GM23338 (cell line): ENCODE data around the gene CASK. TPM values are rescaled to one million over a fixed set of nuclear protein-coding genes. Genes with fewer than 3 reads are reported as not detected.

ENCODE experiments used
- ATAC-seq: fragments of 200-7000 bp; cut with Tn5 transposase; 3 replicates; pipeline ENCODE4 v1.9.1; 2020
- DNase-seq: peaks from one replicate; pipeline ENCODE4 v3.0.0-alpha.2; 2015; ENCODE audit warnings: low spot score
- H2AFZ ChIP-seq: fragments of 200-600 bp; sonication (generic); 2 replicates; pipeline ENCODE4 v1.8.0; 2016; ENCODE audit warnings: antibody characterized with exemption, mild to moderate bottlenecking, moderate library complexity
- H3F3A ChIP-seq: fragments of 200-600 bp; sonication (generic); replicated peaks from 2 replicates; pipeline ENCODE4 v1.8.0; 2017; ENCODE audit warnings: antibody characterized with exemption, mixed run types, low read depth
- H3K27ac ChIP-seq: fragments of 200-600 bp; sonication (generic); 2 replicates; pipeline ENCODE4 v1.6.1; 2016; ENCODE audit warnings: low read depth
- H3K27me3 ChIP-seq: fragments of 200-600 bp; sonication (generic); 2 replicates; pipeline ENCODE4 v1.8.0; 2016; ENCODE audit warnings: mild to moderate bottlenecking, mixed run types, moderate library complexity; ENCODE audit not compliant: insufficient read depth
- H3K36me3 ChIP-seq: fragments of 200-600 bp; sonication (generic); 2 replicates; pipeline ENCODE4 v1.8.0; 2016; ENCODE audit warnings: mild to moderate bottlenecking; ENCODE audit not compliant: insufficient read depth
- H3K4me1 ChIP-seq: fragments of 200-600 bp; sonication (generic); 2 replicates; pipeline ENCODE4 v1.8.0; 2016; ENCODE audit warnings: mild to moderate bottlenecking, moderate library complexity; ENCODE audit not compliant: insufficient read depth
- H3K4me2 ChIP-seq: fragments of 200-600 bp; sonication (generic); 2 replicates; pipeline ENCODE4 v1.7.1; 2017; ENCODE audit warnings: mixed run types
- H3K4me3 ChIP-seq: fragments of 200-600 bp; sonication (generic); 2 replicates; pipeline ENCODE4 v1.6.1; 2016; ENCODE audit warnings: mixed run types
- H3K79me2 ChIP-seq: fragments of 200-600 bp; sonication (generic); replicated peaks from 2 replicates; pipeline ENCODE4 v1.8.0; 2017; ENCODE audit warnings: mild to moderate bottlenecking; ENCODE audit not compliant: insufficient read depth
- H3K9me2 ChIP-seq: fragments of 200-600 bp; sonication (generic); 2 replicates; pipeline ENCODE4 v1.8.0; 2017; ENCODE audit not compliant: insufficient read depth
- H4K20me1 ChIP-seq: fragments of 200-600 bp; sonication (generic); replicated peaks from 2 replicates; pipeline ENCODE4 v1.8.0; 2017; ENCODE audit warnings: mild to moderate bottlenecking; ENCODE audit not compliant: insufficient read depth
- H3K27ac Mint-ChIP-seq: 2 replicates; pipeline ENCODE4 v1.8.0; 2020; ENCODE audit warnings: inconsistent platforms, mild to moderate bottlenecking, moderate library complexity, mixed read lengths
- H3K27me3 Mint-ChIP-seq: 3 replicates; pipeline ENCODE4 v1.8.0; 2022; ENCODE audit warnings: low read depth, mild to moderate bottlenecking, moderate library complexity, mixed read lengths, inconsistent platforms; ENCODE audit not compliant: insufficient read depth, poor library complexity
- H3K36me3 Mint-ChIP-seq: 3 replicates; pipeline ENCODE4 v1.8.0; 2021; ENCODE audit warnings: low read depth, mild to moderate bottlenecking, inconsistent platforms, moderate library complexity, mixed read lengths
- H3K4me1 Mint-ChIP-seq: 3 replicates; pipeline ENCODE4 v1.8.0; 2020; ENCODE audit warnings: mild to moderate bottlenecking, inconsistent platforms, mixed read lengths
- H3K4me3 Mint-ChIP-seq: 3 replicates; pipeline ENCODE4 v1.8.0; 2021; ENCODE audit warnings: moderate library complexity, mild to moderate bottlenecking, inconsistent platforms, mixed read lengths
- H3K9me3 Mint-ChIP-seq: 3 replicates; pipeline ENCODE4 v1.8.0; 2020; ENCODE audit warnings: moderate library complexity, mild to moderate bottlenecking, inconsistent platforms, mixed read lengths
- CREB1 ChIP-seq: fragments of 250-450 bp; sonication (Bioruptor Pico); IDR thresholded peaks from 2 replicates; pipeline ENCODE4 v1.5.0; 2020; ENCODE audit warnings: low read depth, mild to moderate bottlenecking, moderate library complexity
- ETS1 ChIP-seq: IDR thresholded peaks from 2 replicates; pipeline ENCODE4 v1.6.1; 2016; ENCODE audit warnings: antibody characterized with exemption
- EZH2 ChIP-seq: fragments of 200-600 bp; sonication (generic); IDR thresholded peaks from one replicate; pipeline ENCODE4 v1.8.0; 2017; ENCODE audit warnings: antibody characterized with exemption, mild to moderate bottlenecking, low read depth; ENCODE audit not compliant: unreplicated experiment
- EZH2phosphoT487 ChIP-seq: fragments of 200-600 bp; sonication (generic); IDR thresholded peaks from one replicate; pipeline ENCODE4 v1.8.1; 2018; ENCODE audit warnings: antibody characterized with exemption; ENCODE audit not compliant: unreplicated experiment
- JUNB ChIP-seq: IDR thresholded peaks from one replicate; pipeline ENCODE4 v1.6.1; 2016; ENCODE audit warnings: antibody characterized with exemption; ENCODE audit not compliant: unreplicated experiment
- NANOG ChIP-seq: IDR thresholded peaks from 2 replicates; pipeline ENCODE4 v1.6.1; 2016; ENCODE audit warnings: antibody characterized with exemption, borderline replicate concordance
- POLR2AphosphoS5 ChIP-seq: IDR thresholded peaks from 2 replicates; pipeline ENCODE4 v1.6.1; 2016; ENCODE audit warnings: antibody characterized with exemption, low read depth
- REST ChIP-seq: IDR thresholded peaks from one replicate; pipeline ENCODE4 v1.6.1; 2018; ENCODE audit warnings: antibody characterized with exemption; ENCODE audit not compliant: unreplicated experiment
- STAT1 ChIP-seq: IDR thresholded peaks from one replicate; pipeline ENCODE4 v1.6.1; 2016; ENCODE audit warnings: antibody characterized with exemption; ENCODE audit not compliant: unreplicated experiment
- ZNF114 ChIP-seq: fragments of 250-450 bp; sonication (Bioruptor Pico); IDR thresholded peaks from 2 replicates; pipeline ENCODE4 v1.5.0; 2020; ENCODE audit warnings: mild to moderate bottlenecking, moderate library complexity
- ZNF331 ChIP-seq: fragments of 250-450 bp; sonication (Bioruptor Pico); IDR thresholded peaks from 2 replicates; pipeline ENCODE4 v1.5.0; 2020; ENCODE audit warnings: low read depth, mild to moderate bottlenecking, moderate library complexity
- ZNF462 ChIP-seq: fragments of 250-450 bp; sonication (Bioruptor Pico); IDR thresholded peaks from 2 replicates; pipeline ENCODE4 v1.5.0; 2020; ENCODE audit warnings: mild to moderate bottlenecking, moderate library complexity
- polyA plus RNA-seq: library from polyadenylated mRNA; unstranded; fragments of >200 nt; fragmentation: Nextera tagmentation; extraction: Ambion mirVana; gene quantifications from 2 replicates; pipeline ENCODE4 v1.2.1, GENCODE V29; 2016
- total RNA-seq: library from RNA; depleted of rRNA; stranded (reverse); fragments of >200 nt; shearing (Covaris generic); gene quantifications from 2 replicates; pipeline ENCODE4 v1.2.3, GENCODE V29; 2014
- TF ChIP-seq, protein P1 (sequence below), 2 experiments: fragments of 200-600 bp in 1 of 2; sonication (generic) in 1 of 2; conservative IDR thresholded peaks; 2 replicates each; pipeline versions ENCODE4 v1.5.1 to v1.6.1; 2016 to 2017; ENCODE audit warnings: antibody characterized with exemption in 2 of 2, low read depth in 2 of 2, mild to moderate bottlenecking in 2 of 2, moderate library complexity in 1 of 2

The CASK gene
- total and polyA plus RNA-seq, 2 experiments from 2014 or later: 15.3 to 44.4 TPM

- no peak overlapping the region for H3K4me2 ChIP-seq
- H3K36me3 ChIP-seq: no peaks in the 10 kb centered on the region
- no peak overlapping the region for H3K4me3 Mint-ChIP-seq
- H3K27ac ChIP-seq: no peak overlapping the region
- H3F3A ChIP-seq: no peaks in the 10 kb centered on the region
- H2AFZ ChIP-seq: no peak overlapping the region
- H3K4me1 ChIP-seq: peaks cover 11% of the 10 kb centered on the region; the same call in 1 of the 2 replicates
- H3K27me3 ChIP-seq: no peaks in the 10 kb centered on the region
- H3K36me3 Mint-ChIP-seq: no peaks in the 10 kb centered on the region
- ATAC-seq: no peak
- no peak for DNase-seq
- H3K9me3 Mint-ChIP-seq: no peaks in the 10 kb centered on the region
- no peak overlapping the region for H3K27ac Mint-ChIP-seq
- no peaks in the 10 kb centered on the region for H3K79me2 ChIP-seq
- peaks cover 26% of the 10 kb centered on the region for H3K4me1 Mint-ChIP-seq
- H4K20me1 ChIP-seq: no peaks in the 10 kb centered on the region
- TF ChIP-seq JUNB: no peak
- no peak for TF ChIP-seq ETS1
- no peak for TF ChIP-seq ZNF462 (CRISPR knock-in tag)
- no peak for TF ChIP-seq ZNF114 (CRISPR knock-in tag)
- TF ChIP-seq EZH2: no peak
- TF ChIP-seq CREB1 (CRISPR knock-in tag): no peak
- no peak for TF ChIP-seq ZNF331
- no peak for TF ChIP-seq EZH2phosphoT487
- no peak for TF ChIP-seq STAT1
- TF ChIP-seq POLR2AphosphoS5: no peak
- TF ChIP-seq NANOG: no peak
- TF ChIP-seq REST: no peak
- TF ChIP-seq, protein P1, sequence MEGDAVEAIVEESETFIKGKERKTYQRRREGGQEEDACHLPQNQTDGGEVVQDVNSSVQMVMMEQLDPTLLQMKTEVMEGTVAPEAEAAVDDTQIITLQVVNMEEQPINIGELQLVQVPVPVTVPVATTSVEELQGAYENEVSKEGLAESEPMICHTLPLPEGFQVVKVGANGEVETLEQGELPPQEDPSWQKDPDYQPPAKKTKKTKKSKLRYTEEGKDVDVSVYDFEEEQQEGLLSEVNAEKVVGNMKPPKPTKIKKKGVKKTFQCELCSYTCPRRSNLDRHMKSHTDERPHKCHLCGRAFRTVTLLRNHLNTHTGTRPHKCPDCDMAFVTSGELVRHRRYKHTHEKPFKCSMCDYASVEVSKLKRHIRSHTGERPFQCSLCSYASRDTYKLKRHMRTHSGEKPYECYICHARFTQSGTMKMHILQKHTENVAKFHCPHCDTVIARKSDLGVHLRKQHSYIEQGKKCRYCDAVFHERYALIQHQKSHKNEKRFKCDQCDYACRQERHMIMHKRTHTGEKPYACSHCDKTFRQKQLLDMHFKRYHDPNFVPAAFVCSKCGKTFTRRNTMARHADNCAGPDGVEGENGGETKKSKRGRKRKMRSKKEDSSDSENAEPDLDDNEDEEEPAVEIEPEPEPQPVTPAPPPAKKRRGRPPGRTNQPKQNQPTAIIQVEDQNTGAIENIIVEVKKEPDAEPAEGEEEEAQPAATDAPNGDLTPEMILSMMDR (conservative IDR thresholded peaks at IDR 0.05; ENCODE audit: low read depth in 2 of 2): no peak
- H3K27me3 Mint-ChIP-seq: no peaks in the 10 kb centered on the region
- H3K4me3 ChIP-seq: no peak overlapping the region
- H3K9me2 ChIP-seq: no peaks in the 10 kb centered on the region
Observed at GRCh38 chrX:41705042-41705441, 218.3 kb downstream of the CASK start.
